Activated CD4-positive, alpha-beta memory T cell treated with anti-CD3 and anti-CD28 coated beads for 36 hours (primary cell): ENCODE measurements around the gene OTUD7B. TPM values are rescaled to one million over a fixed set of nuclear protein-coding genes. Genes with fewer than 3 reads are reported as not detected.
A peak's percentile ranks its signal among the peaks of the same experiment; 100 is the strongest.
"Not testable (repeated sequence)": the region's sequence is repeated elsewhere in the genome, so short reads cannot be mapped to it uniquely, and the experiment has no call there.

Source experiments
- CTCF ChIA-PET: fragments of 350-600 bp; sonication (Branson Sonifier 250); formaldehyde crosslinking; loops from one replicate; lab custom pipeline; 2021; ENCODE audit warnings: antibody characterized with exemption, inconsistent platforms; lab: Charles Lee
- POLR2A ChIA-PET: fragments of 350-600 bp; sonication (Branson Sonifier 250); formaldehyde crosslinking; loops from one replicate; lab custom pipeline; 2021; ENCODE audit warnings: antibody characterized with exemption; lab: Charles Lee
- DNase-seq: peaks from one replicate; pipeline ENCODE4 v3.0.0-alpha.2; 2020
- H3K27ac Mint-ChIP-seq: one replicate; pipeline ENCODE4 v1.8.0; 2021; ENCODE audit warnings: mixed read lengths
- H3K27me3 Mint-ChIP-seq: one replicate; pipeline ENCODE4 v1.8.0; 2021; ENCODE audit warnings: mixed read lengths
- H3K36me3 Mint-ChIP-seq: one replicate; pipeline ENCODE4 v1.8.0; 2021; ENCODE audit warnings: mixed read lengths
- H3K4me1 Mint-ChIP-seq: one replicate; pipeline ENCODE4 v1.8.0; 2021; ENCODE audit warnings: low read depth, mixed read lengths
- H3K4me3 Mint-ChIP-seq: one replicate; pipeline ENCODE4 v1.8.0; 2021; ENCODE audit warnings: mild to moderate bottlenecking, mixed read lengths
- H3K9me3 Mint-ChIP-seq: one replicate; pipeline ENCODE4 v1.8.0; 2021; ENCODE audit warnings: mixed read lengths
- intact Hi-C: fragments of 100-400 bp; cut with micrococcal nuclease; formaldehyde crosslinking; loops from one replicate; pipeline ENCODE4 v1.15.1; 2023
- total RNA-seq, 2 experiments: library from RNA; stranded (reverse); gene quantifications; one replicate each; pipeline ENCODE4 v1.2.3, GENCODE V29; 2021

The OTUD7B gene
- total RNA-seq, 2 experiments from 2014 or later = 23.8 to 24.7 TPM

- intact Hi-C loops = no loop called here
- Mint-ChIP-seq H3K4me1 (peaks cover 17% of the 10 kb centered on the region), H3K27ac (no peak overlapping the region), H3K9me3 (no peaks in the 10 kb centered on the region), H3K36me3 (peaks cover 24% of the 10 kb centered on the region), H3K27me3 (no peaks in the 10 kb centered on the region), H3K4me3 (no peak overlapping the region)
- ChIA-PET POLR2A (interaction anchor here (1.2 kb wide), 1 partner anchor 15 kb away, joined by 5 read pairs; no protein-coding TSS in a partner anchor), CTCF (interaction anchor here (0.8 kb wide), 1 partner anchor 19 kb away, joined by 5 read pairs; no protein-coding TSS in a partner anchor)
- DNase-seq = no peak
Observed at GRCh38 chr1:149942885-149943284, 67.6 kb downstream of the OTUD7B start.

DNA sequence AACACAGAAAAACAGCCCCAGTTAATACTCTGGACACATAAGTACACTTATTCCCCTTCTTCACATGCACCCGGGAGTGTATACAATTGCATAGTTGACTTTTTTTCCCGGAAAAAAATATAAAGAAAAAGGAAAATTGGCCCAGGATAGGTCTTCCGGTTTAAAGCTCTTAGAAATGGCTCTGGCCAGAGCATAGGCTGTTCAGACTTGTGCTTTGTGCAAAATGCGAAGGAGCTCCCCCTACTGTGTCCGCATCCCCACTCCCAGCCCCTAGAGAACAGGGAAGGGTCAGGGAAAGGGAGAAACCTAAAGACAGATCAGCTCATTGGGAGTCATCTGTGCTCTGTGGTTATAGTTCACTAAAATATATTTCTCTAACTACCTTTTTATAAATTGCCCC is 68.3 kb downstream of the OTUD7B start:
- POLR2A ChIA-PET = interaction anchor here (1.2 kb wide), 1 partner anchor 14 kb away, joined by 5 read pairs; no protein-coding TSS in a partner anchor
- H3K27me3 Mint-ChIP-seq = no peaks in the 10 kb centered on the region
- peaks cover 19% of the 10 kb centered on the region for H3K36me3 Mint-ChIP-seq
- H3K27ac Mint-ChIP-seq = no peak overlapping the region
- H3K9me3 Mint-ChIP-seq = no peaks in the 10 kb centered on the region
- no peak for DNase-seq
- intact Hi-C loops = no loop called here
- no peak overlapping the region for H3K4me3 Mint-ChIP-seq
- peaks cover 24% of the 10 kb centered on the region for H3K4me1 Mint-ChIP-seq
- CTCF ChIA-PET = interaction anchor here (0.8 kb wide), 1 partner anchor 20 kb away, joined by 5 read pairs; no protein-coding TSS in a partner anchor

DNA sequence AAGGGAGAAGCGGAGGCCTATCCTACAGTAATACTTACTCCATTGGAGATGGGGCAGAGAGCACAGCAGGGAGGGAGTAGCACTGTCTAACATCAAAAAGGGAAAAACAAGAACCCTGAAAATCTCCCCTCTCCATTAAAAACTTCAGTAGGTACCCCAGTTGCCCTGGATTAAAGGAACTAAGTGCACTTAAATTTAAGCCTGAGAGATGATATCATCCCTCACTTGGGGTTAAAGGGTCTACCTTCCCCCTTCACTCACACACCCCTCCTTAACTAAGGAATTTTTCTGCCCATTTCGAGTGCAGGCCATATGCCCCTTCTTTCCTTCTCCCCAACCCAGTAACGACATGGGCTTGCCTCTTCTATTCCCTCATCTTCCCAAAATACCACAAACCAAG is 70.1 kb downstream of the OTUD7B start:
- H3K4me1 Mint-ChIP-seq = peaks cover 31% of the 10 kb centered on the region
- no peak for DNase-seq
- POLR2A ChIA-PET = interaction anchor here (1.0 kb wide), 1 partner anchor 53 kb away, joined by 3 read pairs; a partner anchor contains a TSS
- peaks cover 12% of the 10 kb centered on the region for H3K36me3 Mint-ChIP-seq
- H3K9me3 Mint-ChIP-seq = no peaks in the 10 kb centered on the region
- no peak overlapping the region for H3K4me3 Mint-ChIP-seq
- H3K27me3 Mint-ChIP-seq = no peaks in the 10 kb centered on the region
- CTCF ChIA-PET = interaction anchor here (0.6 kb wide), 1 partner anchor 247 kb away, joined by 3 read pairs; no protein-coding TSS in a partner anchor
- H3K27ac Mint-ChIP-seq = no peak overlapping the region
- intact Hi-C loops = no loop called here

DNA sequence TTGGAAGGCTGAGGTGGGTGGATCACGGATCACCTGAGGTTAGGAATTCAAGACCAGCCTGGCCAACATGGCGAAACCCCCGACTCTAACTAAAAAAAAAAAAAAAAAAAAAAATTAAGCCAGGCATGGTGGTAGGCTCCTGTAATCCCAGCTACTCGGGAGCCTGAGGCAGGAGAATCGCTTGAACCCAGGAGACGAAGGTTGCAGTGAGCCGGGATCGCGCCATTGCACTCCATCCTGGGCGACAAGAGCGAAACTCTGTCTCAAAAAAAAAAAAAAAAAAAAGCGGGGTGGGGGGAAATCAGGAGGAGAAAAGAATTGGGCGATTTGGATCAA is 71.9 kb downstream of the OTUD7B start:
- H3K27me3 Mint-ChIP-seq, CTCF ChIA-PET, H3K4me3 Mint-ChIP-seq, H3K9me3 Mint-ChIP-seq, DNase-seq, H3K36me3 Mint-ChIP-seq: not testable (repeated sequence)
- Mint-ChIP-seq H3K27ac (peak overlapping the region; percentile 72), H3K4me1 (peaks cover 31% of the 10 kb centered on the region)
- POLR2A ChIA-PET = interaction anchor here (0.6 to 2.6 kb wide), 6 partner anchors 9 to 79 kb away, joined by 3 to 13 read pairs (median 4); partner anchors contain the start of gene SF3B4
- intact Hi-C loops = loop anchor here (1.0 to 5.0 kb wide), 2 partner anchors 11 to 74 kb away; partner anchors contain the start of genes OTUD7B and SF3B4

GRCh38 chr1:149937759-149938158 is 72.8 kb downstream of the OTUD7B start:
- H3K9me3 Mint-ChIP-seq = no peaks in the 10 kb centered on the region
- DNase-seq = peak; percentile 42
- H3K27ac Mint-ChIP-seq = peak overlapping the region; percentile 51
- H3K36me3 Mint-ChIP-seq = no peaks in the 10 kb centered on the region
- intact Hi-C loops = loop anchor here (5.0 kb wide), 1 partner anchor 75 kb away; the partner anchor contains the start of gene OTUD7B
- no peaks in the 10 kb centered on the region for H3K27me3 Mint-ChIP-seq
- peak overlapping the region; percentile 16 for H3K4me3 Mint-ChIP-seq
- ChIA-PET CTCF (no interaction called here), POLR2A (interaction anchor here (1.3 to 2.6 kb wide), 2 partner anchors 50 to 53 kb away, joined by 3 to 13 read pairs; a partner anchor contains a TSS)
- peaks cover 31% of the 10 kb centered on the region for H3K4me1 Mint-ChIP-seq

- no peak for DNase-seq
- H3K4me1 Mint-ChIP-seq = peaks cover 31% of the 10 kb centered on the region
- no peaks in the 10 kb centered on the region for H3K27me3 Mint-ChIP-seq
- H3K9me3 Mint-ChIP-seq = no peaks in the 10 kb centered on the region
- ChIA-PET POLR2A (interaction anchor here (1.1 to 2.6 kb wide), 3 partner anchors 9 to 53 kb away, joined by 3 to 13 read pairs (median 3); a partner anchor contains a TSS), CTCF (no interaction called here)
- peak overlapping the region; percentile 25 for H3K27ac Mint-ChIP-seq
- intact Hi-C loops = loop anchor here (5.0 kb wide), 1 partner anchor 75 kb away; the partner anchor contains the start of gene OTUD7B
- H3K36me3 Mint-ChIP-seq = no peaks in the 10 kb centered on the region
- H3K4me3 Mint-ChIP-seq = no peak overlapping the region
Observed at GRCh38 chr1:149936992-149937705, 73.4 kb downstream of the OTUD7B start.

DNA sequence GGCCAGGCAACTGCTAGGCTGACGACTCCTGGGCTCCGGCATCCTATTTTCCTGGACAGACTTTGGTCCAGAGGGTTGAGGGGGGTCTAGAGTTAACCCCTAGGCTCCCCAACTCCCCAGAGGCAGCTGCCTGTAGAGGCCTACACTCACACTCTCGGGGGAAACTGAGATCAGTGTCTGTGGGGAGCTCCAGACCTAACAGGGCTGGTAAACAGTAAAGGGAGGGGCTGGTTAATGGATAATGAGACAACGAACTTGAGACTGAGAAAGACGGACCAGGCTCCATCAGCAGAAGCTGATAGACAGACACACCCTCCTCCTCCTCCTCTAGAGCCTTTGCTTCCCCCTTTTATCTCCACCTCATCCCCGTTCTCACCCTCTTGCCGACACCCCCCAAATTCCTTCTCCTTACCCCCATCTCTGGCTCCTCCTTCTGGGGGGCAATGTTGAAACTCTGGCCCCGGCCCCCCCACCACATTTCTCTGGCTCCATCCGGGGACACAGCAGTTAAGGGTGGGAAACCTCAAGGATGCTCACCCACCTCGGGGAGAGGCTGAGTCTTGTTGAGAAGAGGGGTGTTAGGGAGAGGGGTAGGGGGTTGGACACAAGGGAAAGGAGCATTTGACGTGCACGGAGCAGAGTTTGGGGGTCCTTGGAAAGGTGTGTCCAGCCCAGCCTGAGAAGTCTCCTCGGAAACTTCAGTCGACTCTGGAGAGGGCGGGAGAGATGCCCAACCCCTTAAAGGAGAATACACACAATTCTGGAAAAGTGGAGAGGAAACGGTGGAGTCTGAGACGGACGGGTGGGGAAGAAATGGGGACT is 74.1 kb downstream of the OTUD7B start, which contains the start of gene MTMR11:
Gene MTMR11 (minus strand): TSS at position 710 of the 822 bp plus-strand sequence. CDS start 232 bp downstream, at position 478.
- intact Hi-C loops = loop anchor here (5.0 kb wide), 1 partner anchor 76 kb away; the partner anchor contains the start of gene OTUD7B
- no peak for DNase-seq
- Mint-ChIP-seq H3K9me3 (no peaks in the 10 kb centered on the region), H3K27ac (peak within 1 kb of the TSS; percentile 25), H3K4me1 (peaks cover 37% of the 10 kb centered on the region), H3K4me3 (no peak within 1 kb of the TSS), H3K27me3 (no peaks in the 10 kb centered on the region), H3K36me3 (no peaks in the 10 kb centered on the region)
- ChIA-PET POLR2A (interaction anchor here (1.1 to 1.3 kb wide), 2 partner anchors 8 to 52 kb away, joined by 3 read pairs; no protein-coding TSS in a partner anchor), CTCF (no interaction called here)

- peaks cover 39% of the 10 kb centered on the region for H3K4me1 Mint-ChIP-seq
- intact Hi-C loops = no loop called here
- no peaks in the 10 kb centered on the region for H3K27me3 Mint-ChIP-seq
- H3K9me3 Mint-ChIP-seq = no peaks in the 10 kb centered on the region
- ChIA-PET POLR2A (interaction anchor here (0.7 kb wide), 1 partner anchor 46 kb away, joined by 3 read pairs; a partner anchor contains a TSS), CTCF (no interaction called here)
- DNase-seq = no peak
- no peak overlapping the region for H3K27ac Mint-ChIP-seq
- no peaks in the 10 kb centered on the region for H3K36me3 Mint-ChIP-seq
- no peak overlapping the region for H3K4me3 Mint-ChIP-seq
Observed at GRCh38 chr1:149934356-149934755, 76.2 kb downstream of the OTUD7B start.

- ChIA-PET CTCF (interaction anchor here (0.9 kb wide), 1 partner anchor 28 kb away, joined by 3 read pairs; no protein-coding TSS in a partner anchor), POLR2A (no interaction called here)
- intact Hi-C loops = no loop called here
- H3K27me3 Mint-ChIP-seq = no peaks in the 10 kb centered on the region
- peaks cover 36% of the 10 kb centered on the region for H3K4me1 Mint-ChIP-seq
- H3K27ac Mint-ChIP-seq = no peak overlapping the region
- no peak overlapping the region for H3K4me3 Mint-ChIP-seq
- no peaks in the 10 kb centered on the region for H3K36me3 Mint-ChIP-seq
- no peaks in the 10 kb centered on the region for H3K9me3 Mint-ChIP-seq
- no peak for DNase-seq
Observed at GRCh38 chr1:149933208-149933607, 77.3 kb downstream of the OTUD7B start.

DNA sequence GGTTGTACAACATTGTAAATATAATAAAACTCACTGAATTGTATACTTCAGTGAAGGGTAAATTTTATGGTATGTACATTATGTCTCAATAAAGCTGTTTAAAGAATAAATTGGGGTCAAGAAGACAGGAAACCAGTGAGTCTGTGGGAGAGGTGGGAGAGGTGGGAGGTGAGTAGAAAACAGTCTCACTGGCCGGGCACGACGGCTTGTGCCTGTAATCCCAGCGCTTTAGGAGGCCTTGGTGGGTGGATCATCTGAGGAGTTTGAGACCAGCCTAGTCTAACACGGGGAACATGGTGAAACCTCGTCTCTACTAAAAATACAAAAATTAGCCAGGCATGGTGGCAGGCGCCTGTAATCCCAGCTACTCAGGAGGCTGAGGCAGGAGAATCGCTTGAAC is 78.1 kb downstream of the OTUD7B start:
- no peaks in the 10 kb centered on the region for H3K36me3 Mint-ChIP-seq
- ChIA-PET CTCF (no interaction called here), POLR2A (no interaction called here)
- intact Hi-C loops = no loop called here
- no peak overlapping the region for H3K27ac Mint-ChIP-seq
- no peak overlapping the region for H3K4me3 Mint-ChIP-seq
- no peaks in the 10 kb centered on the region for H3K9me3 Mint-ChIP-seq
- no peak for DNase-seq
- H3K27me3 Mint-ChIP-seq = no peaks in the 10 kb centered on the region
- H3K4me1 Mint-ChIP-seq = peaks cover 30% of the 10 kb centered on the region

DNA sequence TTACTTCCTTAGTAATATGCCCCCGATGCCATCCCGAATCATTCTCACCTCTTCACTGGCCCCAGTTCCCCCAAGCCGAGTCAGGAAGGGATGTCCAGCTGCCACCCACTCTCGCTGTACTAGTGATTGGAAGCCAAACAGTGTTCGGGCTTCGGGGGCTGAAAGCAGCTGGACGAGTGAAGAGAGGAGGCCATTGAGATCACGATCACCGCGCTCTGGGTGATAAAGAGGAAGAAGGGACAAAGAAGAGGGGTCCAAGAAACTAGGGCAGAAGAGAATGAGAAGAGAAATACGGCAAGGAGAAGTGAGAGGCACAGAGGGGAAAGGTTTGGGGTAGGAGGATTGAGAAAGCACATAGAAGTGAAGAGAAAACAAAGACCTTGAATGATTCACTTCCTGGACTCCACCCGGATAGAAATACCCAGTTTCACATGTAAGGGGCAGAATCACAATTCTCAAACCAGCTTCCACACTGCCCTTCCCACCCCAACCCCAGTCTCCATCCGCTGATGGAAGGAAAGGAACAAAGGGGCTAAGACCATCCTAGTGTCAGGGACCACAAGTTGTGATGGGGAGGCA is 79.2 kb downstream of the OTUD7B start:
- Mint-ChIP-seq H3K4me1 (peaks cover 21% of the 10 kb centered on the region), H3K27me3 (no peaks in the 10 kb centered on the region), H3K4me3 (no peak overlapping the region), H3K9me3 (no peaks in the 10 kb centered on the region), H3K36me3 (peaks cover 3% of the 10 kb centered on the region), H3K27ac (peak overlapping the region; percentile 43)
- DNase-seq = no peak
- ChIA-PET POLR2A (no interaction called here), CTCF (no interaction called here)
- intact Hi-C loops = no loop called here
